Measurements from ENCODE around the gene TTLL5. TPM values are rescaled to one million over a fixed set of nuclear protein-coding genes. Genes with fewer than 3 reads are reported as not detected.
A peak's percentile ranks its signal among the peaks of the same experiment; 100 is the strongest.

Gene TTLL5
- total RNA-seq, 4 donors from 2014 or later = 14.2 to 27.1 (median 21.2) TPM

- intact Hi-C loops (cut with DNase I) = no loop called here
- 83 to 93% methylated on average over 3 of the region's 3 CpGs for WGBS, 2 donors
- H3K4me1 ChIP-seq = peaks cover 0 to 14% (median 0%) of the 10 kb centered on the region in 3 donors
- TF ChIP-seq CTCF (IDR thresholded peaks at IDR 0.05) (no peak), POLR2A (IDR thresholded peaks at IDR 0.05) (no peak)
- DNase-seq = no peak
- no peaks in the 10 kb centered on the region for H3K27me3 ChIP-seq
- peaks cover 0 to 84% (median 12%) of the 10 kb centered on the region in 3 donors for H3K36me3 ChIP-seq
- H3K9me3 ChIP-seq = peaks cover 0 to 6% (median 4%) of the 10 kb centered on the region in 3 donors
- H3K27ac ChIP-seq = no peak overlapping the region
- no peak overlapping the region for H3K4me3 ChIP-seq
Observed at GRCh38 chr14:75699331-75699730, 38.3 kb downstream of the TTLL5 start.

- no peak overlapping the region for H3K4me3 ChIP-seq
- intact Hi-C loops (cut with DNase I) = no loop called here
- H3K27ac ChIP-seq = no peak overlapping the region
- no peak for DNase-seq
- peaks cover 0 to 14% (median 0%) of the 10 kb centered on the region in 3 donors for H3K4me1 ChIP-seq
- H3K9me3 ChIP-seq = peaks cover 0 to 1% (median 0%) of the 10 kb centered on the region in 3 donors
- peaks cover 0 to 74% (median 12%) of the 10 kb centered on the region in 3 donors for H3K36me3 ChIP-seq
- no peak for TF ChIP-seq CTCF (IDR thresholded peaks at IDR 0.05)
- TF ChIP-seq POLR2A (IDR thresholded peaks at IDR 0.05) = no peak
- H3K27me3 ChIP-seq = no peaks in the 10 kb centered on the region
- WGBS, 2 donors = 87 to 93% methylated on average over 6 of the region's 6 CpGs
Observed at GRCh38 chr14:75700295-75700694, 39.2 kb downstream of the TTLL5 start.

GRCh38 chr14:75702122-75702521, 41.1 kb downstream of the TTLL5 start:
- Histone ChIP-seq H3K4me1 (peaks cover 0 to 14% (median 0%) of the 10 kb centered on the region in 3 donors), H3K36me3 (peaks cover 0 to 70% (median 12%) of the 10 kb centered on the region in 3 donors), H3K27me3 (no peaks in the 10 kb centered on the region), H3K4me3 (no peak overlapping the region), H3K9me3 (no peaks in the 10 kb centered on the region), H3K27ac (peak overlapping the region in 1 of 4 donors; percentile 43)
- WGBS, 2 donors = 54 to 55% methylated on average over 2 of the region's 2 CpGs
- intact Hi-C loops (cut with DNase I) = no loop called here
- DNase-seq = no peak
- TF ChIP-seq POLR2A (IDR thresholded peaks at IDR 0.05) (no peak), CTCF (IDR thresholded peaks at IDR 0.05) (no peak)

GRCh38 chr14:75702616-75703261, 41.7 kb downstream of the TTLL5 start:
- intact Hi-C loops (cut with DNase I) = no loop called here
- peak overlapping the region in 3 of 4 donors; percentile 32 to 43 (median 41) for H3K27ac ChIP-seq
- H3K4me1 ChIP-seq = peaks cover 0 to 14% (median 0%) of the 10 kb centered on the region in 3 donors
- H3K9me3 ChIP-seq = no peaks in the 10 kb centered on the region
- H3K36me3 ChIP-seq = peaks cover 0 to 68% (median 12%) of the 10 kb centered on the region in 3 donors
- no peak overlapping the region for H3K4me3 ChIP-seq
- WGBS, 2 donors = 72 to 80% methylated on average over 3 of the region's 3 CpGs
- DNase-seq = no peak
- no peak for TF ChIP-seq POLR2A (IDR thresholded peaks at IDR 0.05)
- TF ChIP-seq CTCF (IDR thresholded peaks at IDR 0.05) = no peak
- no peaks in the 10 kb centered on the region for H3K27me3 ChIP-seq

GRCh38 chr14:75703467-75703866, 42.4 kb downstream of the TTLL5 start:
- Histone ChIP-seq H3K36me3 (peaks cover 0 to 68% (median 12%) of the 10 kb centered on the region in 3 donors), H3K9me3 (no peaks in the 10 kb centered on the region), H3K27me3 (no peaks in the 10 kb centered on the region), H3K27ac (peak overlapping the region in 3 of 4 donors; percentile 32 to 43 (median 41)), H3K4me3 (no peak overlapping the region), H3K4me1 (peaks cover 0 to 14% (median 0%) of the 10 kb centered on the region in 3 donors)
- intact Hi-C loops (cut with DNase I) = no loop called here
- DNase-seq = no peak
- no peak for TF ChIP-seq CTCF (IDR thresholded peaks at IDR 0.05)
- TF ChIP-seq POLR2A (IDR thresholded peaks at IDR 0.05) = no peak
- WGBS, 2 donors = 64 to 78% methylated on average over 1 of the region's 1 CpG
